Endothelial cell of umbilical vein (primary cell): ENCODE data around the gene ERBB4. TPM values are rescaled to one million over a fixed set of nuclear protein-coding genes. Genes with fewer than 3 reads are reported as not detected.

Source experiments
- BruUV-seq: library from RNA; stranded (reverse); fragments of 400-500 nt; replicated peaks from 2 replicates; lab custom pipeline; 2021; lab: Mats Ljungman, UMichigan
- CTCF ChIA-PET: fragments of 300-600, 350-600 bp; sonication (Branson Sonifier 250); formaldehyde crosslinking; loops from one replicate; lab custom pipeline; 2021; ENCODE audit warnings: antibody characterized with exemption, inconsistent platforms; lab: Charles Lee
- POLR2A ChIA-PET: fragments of 300-600, 350-600 bp; sonication (Branson Sonifier 250); formaldehyde crosslinking; loops from one replicate; lab custom pipeline; 2021; ENCODE audit warnings: antibody characterized with exemption, inconsistent platforms; lab: Charles Lee
- DNase-seq: peaks from one replicate; pipeline ENCODE4 v3.0.0-alpha.2; 2011; ENCODE audit warnings: low read depth, low spot score
- FAIRE-seq: peaks from 2 replicates; lab custom pipeline; 2011; peaks lifted over from hg19 to GRCh38; lab: Jason Lieb, UNC
- H2AFZ ChIP-seq: 2 replicates; pipeline ENCODE4 v1.6.0; 2012; ENCODE audit warnings: low read depth, low read length, control low read depth, inconsistent platforms
- H3K27ac ChIP-seq: 2 replicates; pipeline ENCODE4 v1.5.1; 2011; ENCODE audit warnings: low read depth, mild to moderate bottlenecking, control low read depth, low read length, moderate library complexity; ENCODE audit not compliant: insufficient read depth
- H3K27me3 ChIP-seq, 2 experiments: 2 replicates each; pipeline versions ENCODE4 v1.6.0 to v1.6.1; 2011; ENCODE audit warnings: low read length in 2 of 2, mixed read lengths in 1 of 2; ENCODE audit not compliant: control insufficient read depth in 2 of 2, insufficient read depth in 2 of 2
- H3K36me3 ChIP-seq, 2 experiments: 2 replicates in 1 of 2; 3 replicates in 1 of 2; pipeline ENCODE4 v1.5.1; 2011; ENCODE audit warnings: low read length in 2 of 2, mild to moderate bottlenecking in 1 of 2, moderate library complexity in 1 of 2; ENCODE audit not compliant: control insufficient read depth in 2 of 2, insufficient read depth in 2 of 2; ENCODE audit errors: extremely low read depth in 1 of 2
- H3K4me1 ChIP-seq: 3 replicates; pipeline ENCODE4 v1.5.1; 2011; ENCODE audit warnings: mild to moderate bottlenecking, low read length; ENCODE audit not compliant: control insufficient read depth, insufficient read depth; ENCODE audit errors: extremely low read depth
- H3K4me2 ChIP-seq: 2 replicates; pipeline ENCODE4 v1.6.1; 2011; ENCODE audit warnings: low read length, control low read depth, mixed read lengths; ENCODE audit not compliant: insufficient read depth
- H3K4me3 ChIP-seq, 3 experiments: fragments of 200-600 bp in 1 of 3; sonication (generic), shearing (Covaris generic) in 1 of 3; replicated peaks in 1 of 3; 2 replicates each; pipeline ENCODE4 v1.5.1; 2011 to 2016; ENCODE audit warnings: control low read depth in 3 of 3, low read length in 3 of 3, mild to moderate bottlenecking in 2 of 3, inconsistent platforms in 1 of 3, low read depth in 1 of 3, moderate library complexity in 1 of 3; ENCODE audit not compliant: insufficient read depth in 1 of 3
- H3K79me2 ChIP-seq: 2 replicates; pipeline ENCODE4 v1.6.0; 2012; ENCODE audit warnings: low read length, inconsistent platforms; ENCODE audit not compliant: control insufficient read depth, insufficient read depth
- H3K9ac ChIP-seq: replicated peaks from 2 replicates; pipeline ENCODE3; 2011; ENCODE audit warnings: low read length, control low read depth; ENCODE audit not compliant: insufficient read depth; ENCODE audit errors: extremely low read depth
- H3K9me1 ChIP-seq: replicated peaks from 3 replicates; pipeline ENCODE4 v1.6.0; 2011; ENCODE audit warnings: mild to moderate bottlenecking, low read length; ENCODE audit not compliant: control insufficient read depth, insufficient read depth; ENCODE audit errors: extremely low read depth
- H3K9me3 ChIP-seq: replicated peaks from 2 replicates; pipeline ENCODE4 v1.5.1; 2012; ENCODE audit warnings: low read length, inconsistent platforms; ENCODE audit not compliant: control insufficient read depth, insufficient read depth
- H4K20me1 ChIP-seq: replicated peaks from 2 replicates; pipeline ENCODE3; 2011; ENCODE audit warnings: mild to moderate bottlenecking, low read length; ENCODE audit not compliant: control insufficient read depth, insufficient read depth; ENCODE audit errors: extremely low read depth
- EZH2 ChIP-seq: IDR thresholded peaks from 2 replicates; pipeline ENCODE4 v1.6.1; 2012; ENCODE audit warnings: borderline replicate concordance, low read depth, mild to moderate bottlenecking, moderate library complexity, low read length, inconsistent platforms; ENCODE audit not compliant: severe bottlenecking
- FOS ChIP-seq: IDR thresholded peaks from 2 replicates; pipeline ENCODE4 v1.6.1; 2011; ENCODE audit warnings: mild to moderate bottlenecking, low read length, moderate library complexity, borderline replicate concordance; ENCODE audit not compliant: insufficient read depth
- GATA2 ChIP-seq: IDR thresholded peaks from 2 replicates; pipeline ENCODE4 v1.7.0; 2011; ENCODE audit warnings: low read depth, mild to moderate bottlenecking, moderate library complexity, mixed read lengths, low read length; ENCODE audit not compliant: insufficient read length, insufficient read depth
- MYC ChIP-seq: IDR thresholded peaks from one replicate; pipeline ENCODE4 v1.6.1; 2011; ENCODE audit warnings: mild to moderate bottlenecking, low read depth, low read length
- POLR2A ChIP-seq: IDR thresholded peaks from 2 replicates; pipeline ENCODE4 v1.6.1; 2012; ENCODE audit warnings: low read depth, mild to moderate bottlenecking, control low read depth, low read length
- POLR2AphosphoS5 ChIP-seq: IDR thresholded peaks from 2 replicates; pipeline ENCODE4 v1.6.1; 2012; ENCODE audit warnings: low read depth, mild to moderate bottlenecking, control low read depth, low read length, moderate library complexity; ENCODE audit not compliant: insufficient read depth
- dilution Hi-C: fragments of 300-500 bp; cut with MboI; formaldehyde crosslinking; loops from one replicate; pipeline ENCODE4 v1.15.0; 2019; ENCODE audit warnings: low sequenced_read_pairs; ENCODE audit not compliant: extremely low pct_ligation_motif_present
- intact Hi-C: fragments of 100-400 bp; cut with micrococcal nuclease; formaldehyde crosslinking; loops from one replicate; pipeline ENCODE4 v1.10.0; 2022
- polyA plus RNA-seq, 4 experiments: library from polyadenylated mRNA; depleted of rRNA in 3 of 4; stranded (reverse) in 3 of 4; unstranded in 1 of 4; fragments of >200 nt; gene quantifications; 2 replicates each; pipeline versions ENCODE4 v1.2.1 to v1.2.3, GENCODE V29; 2011 to 2012; ENCODE audit warnings: missing spikeins in 1 of 4
- total RNA-seq: library from RNA; stranded (reverse); gene quantifications from 2 replicates; pipeline ENCODE4 v1.2.3, GENCODE V29; 2021
- TF ChIP-seq, protein P1 (sequence below), 2 donors: IDR thresholded peaks; 1 replicate in 1 of 2; 2 replicates in 1 of 2; pipeline ENCODE4 v1.5.1; 2011; ENCODE audit warnings: low read length in 2 of 2, mild to moderate bottlenecking in 2 of 2, moderate library complexity in 2 of 2, control low read depth in 1 of 2, inconsistent platforms in 1 of 2, low read depth in 1 of 2; ENCODE audit not compliant: insufficient read depth in 1 of 2; ENCODE audit errors: extremely low read depth in 1 of 2
- TF ChIP-seq, protein P2 (sequence below): IDR thresholded peaks from 2 replicates; pipeline ENCODE4 v1.6.1; 2011; ENCODE audit not compliant: insufficient read depth, insufficient read length

The ERBB4 gene
- total and polyA plus RNA-seq, 2 donors (not counting 3 experiments of a cell fraction or from before 2014, with no cell fraction given): 0.01 to 0.27 TPM

- dilution Hi-C loops: no loop called here
- H2AFZ ChIP-seq: no peak overlapping the region
- FAIRE-seq: no peak
These were observed 1034.7 kb downstream of the ERBB4 start for GRCh38 chr2:211503856-211504255.

GRCh38 chr2:211503198-211503597 lies 1035.4 kb downstream of the ERBB4 start:
- Histone ChIP-seq H3K4me1 (no peaks in the 10 kb centered on the region), H3K27me3 (no peaks in the 10 kb centered on the region), H3K9me1 (no peaks in the 10 kb centered on the region), H2AFZ (no peak overlapping the region), H3K4me2 (no peak overlapping the region), H4K20me1 (no peaks in the 10 kb centered on the region), H3K9ac (no peak overlapping the region), H3K4me3 (no peak overlapping the region), H3K9me3 (no peaks in the 10 kb centered on the region), H3K79me2 (no peaks in the 10 kb centered on the region), H3K27ac (no peak overlapping the region), H3K36me3 (no peaks in the 10 kb centered on the region)
- intact Hi-C loops (no loop called here), dilution Hi-C loops (no loop called here)
- no TSS peak for BruUV-seq
- DNase-seq (no peak), FAIRE-seq (no peak)
- POLR2A ChIA-PET: no interaction called here
- CTCF ChIA-PET: no interaction called here
- no peak for TF ChIP-seq POLR2A
- no peak for TF ChIP-seq GATA2
- no peak for TF ChIP-seq FOS
- TF ChIP-seq, protein P1, sequence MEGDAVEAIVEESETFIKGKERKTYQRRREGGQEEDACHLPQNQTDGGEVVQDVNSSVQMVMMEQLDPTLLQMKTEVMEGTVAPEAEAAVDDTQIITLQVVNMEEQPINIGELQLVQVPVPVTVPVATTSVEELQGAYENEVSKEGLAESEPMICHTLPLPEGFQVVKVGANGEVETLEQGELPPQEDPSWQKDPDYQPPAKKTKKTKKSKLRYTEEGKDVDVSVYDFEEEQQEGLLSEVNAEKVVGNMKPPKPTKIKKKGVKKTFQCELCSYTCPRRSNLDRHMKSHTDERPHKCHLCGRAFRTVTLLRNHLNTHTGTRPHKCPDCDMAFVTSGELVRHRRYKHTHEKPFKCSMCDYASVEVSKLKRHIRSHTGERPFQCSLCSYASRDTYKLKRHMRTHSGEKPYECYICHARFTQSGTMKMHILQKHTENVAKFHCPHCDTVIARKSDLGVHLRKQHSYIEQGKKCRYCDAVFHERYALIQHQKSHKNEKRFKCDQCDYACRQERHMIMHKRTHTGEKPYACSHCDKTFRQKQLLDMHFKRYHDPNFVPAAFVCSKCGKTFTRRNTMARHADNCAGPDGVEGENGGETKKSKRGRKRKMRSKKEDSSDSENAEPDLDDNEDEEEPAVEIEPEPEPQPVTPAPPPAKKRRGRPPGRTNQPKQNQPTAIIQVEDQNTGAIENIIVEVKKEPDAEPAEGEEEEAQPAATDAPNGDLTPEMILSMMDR (IDR thresholded peaks at IDR 0.05; ENCODE audit: extremely low read depth in 1 of 2, insufficient read depth in 1 of 2, low read depth in 1 of 2, low read length in 2 of 2): no peak
- no peak for TF ChIP-seq EZH2
- TF ChIP-seq MYC: no peak

More at GRCh38 chr2:211503856-211504255, 1034.7 kb downstream of the ERBB4 start:
- H3K4me2 ChIP-seq: no peak overlapping the region
- ChIA-PET POLR2A (no interaction called here), CTCF (no interaction called here)
- no TSS peak for BruUV-seq
- H3K9me1 ChIP-seq: no peaks in the 10 kb centered on the region
- no peaks in the 10 kb centered on the region for H3K36me3 ChIP-seq
- H3K27ac ChIP-seq: no peak overlapping the region
- DNase-seq: no peak
- H3K4me3 ChIP-seq: no peak overlapping the region
- no peaks in the 10 kb centered on the region for H4K20me1 ChIP-seq
- TF ChIP-seq, protein P2, sequence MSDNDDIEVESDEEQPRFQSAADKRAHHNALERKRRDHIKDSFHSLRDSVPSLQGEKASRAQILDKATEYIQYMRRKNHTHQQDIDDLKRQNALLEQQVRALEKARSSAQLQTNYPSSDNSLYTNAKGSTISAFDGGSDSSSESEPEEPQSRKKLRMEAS: no peak
- TF ChIP-seq POLR2AphosphoS5 (no peak), POLR2A (no peak)
- TF ChIP-seq, protein P1 (IDR thresholded peaks at IDR 0.05; ENCODE audit: extremely low read depth in 1 of 2, insufficient read depth in 1 of 2, low read depth in 1 of 2, low read length in 2 of 2): no peak
- no peak overlapping the region for H3K9ac ChIP-seq
- intact Hi-C loops: no loop called here
- H3K27me3 ChIP-seq: no peaks in the 10 kb centered on the region
- no peaks in the 10 kb centered on the region for H3K9me3 ChIP-seq
- no peaks in the 10 kb centered on the region for H3K79me2 ChIP-seq
- H3K4me1 ChIP-seq: no peaks in the 10 kb centered on the region
